Trophoblast cell (in vitro differentiated cells and primary cell): ENCODE results near the gene TRAF6.
"Not testable (repeated sequence)": the region's sequence is repeated elsewhere in the genome, so short reads cannot be mapped to it uniquely, and the experiment has no call there.

Experiments used
- DNase-seq, 2 donors: peaks; one replicate each; pipeline ENCODE4 v3.0.0-alpha.2; 2016
- H2AFZ ChIP-seq: 2 replicates; pipeline ENCODE4 v1.6.1; 2013; ENCODE audit warnings: low read length, moderate library complexity, mild to moderate bottlenecking; ENCODE audit not compliant: insufficient read depth, poor library complexity
- H2AK5ac ChIP-seq: 2 replicates; pipeline ENCODE4 v1.6.1; 2013; ENCODE audit warnings: mild to moderate bottlenecking, low read length
- H2BK120ac ChIP-seq: 2 replicates; pipeline ENCODE4 v1.6.1; 2013; ENCODE audit warnings: low read length, mild to moderate bottlenecking, moderate library complexity; ENCODE audit not compliant: insufficient read depth, poor library complexity
- H2BK12ac ChIP-seq: 2 replicates; pipeline ENCODE4 v1.6.1; 2013; ENCODE audit warnings: mild to moderate bottlenecking, low read length, moderate library complexity
- H2BK5ac ChIP-seq: 2 replicates; pipeline ENCODE4 v1.6.1; 2013; ENCODE audit warnings: low read length, low read depth, moderate library complexity, mild to moderate bottlenecking; ENCODE audit not compliant: poor library complexity
- H3K14ac ChIP-seq: 2 replicates; pipeline ENCODE4 v1.6.1; 2013; ENCODE audit warnings: mild to moderate bottlenecking, low read length
- H3K18ac ChIP-seq: 2 replicates; pipeline ENCODE4 v1.6.1; 2013; ENCODE audit warnings: mild to moderate bottlenecking, low read length
- H3K23ac ChIP-seq: 2 replicates; pipeline ENCODE4 v1.6.1; 2013; ENCODE audit warnings: low read length
- H3K27ac ChIP-seq: 2 replicates; pipeline ENCODE4 v1.5.1; 2013; ENCODE audit warnings: low read depth, mild to moderate bottlenecking, inconsistent platforms, low read length, moderate library complexity
- H3K27me3 ChIP-seq: 2 replicates; pipeline ENCODE4 v1.6.1; 2013; ENCODE audit warnings: inconsistent platforms, mild to moderate bottlenecking, low read length, moderate library complexity; ENCODE audit not compliant: insufficient read depth
- H3K36me3 ChIP-seq, 2 experiments: 1 replicate in 1 of 2; 2 replicates in 1 of 2; pipeline ENCODE4 v1.6.1; 2013; ENCODE audit warnings: low read length in 2 of 2, mild to moderate bottlenecking in 2 of 2, moderate library complexity in 1 of 2; ENCODE audit not compliant: insufficient read depth in 2 of 2, control insufficient read depth in 1 of 2
- H3K4ac ChIP-seq: 2 replicates; pipeline ENCODE4 v1.6.1; 2013; ENCODE audit warnings: low read depth, mild to moderate bottlenecking, low read length, moderate library complexity
- H3K4me1 ChIP-seq, 2 experiments: 1 replicate in 1 of 2; 2 replicates in 1 of 2; pipeline ENCODE4 v1.6.1; 2013; ENCODE audit warnings: low read length in 2 of 2, mild to moderate bottlenecking in 2 of 2, moderate library complexity in 1 of 2; ENCODE audit not compliant: insufficient read depth in 2 of 2, control insufficient read depth in 1 of 2
- H3K4me2 ChIP-seq: 2 replicates; pipeline ENCODE4 v1.6.1; 2013; ENCODE audit warnings: inconsistent platforms, mild to moderate bottlenecking, low read length, moderate library complexity
- H3K4me3 ChIP-seq: 2 replicates; pipeline ENCODE4 v1.5.1; 2013; ENCODE audit warnings: mild to moderate bottlenecking, low read depth, low read length, inconsistent platforms
- H3K79me1 ChIP-seq: one replicate; pipeline ENCODE4 v1.6.1; 2013; ENCODE audit warnings: low read length
- H3K79me2 ChIP-seq: 2 replicates; pipeline ENCODE4 v1.6.1; 2013; ENCODE audit warnings: low read length, mild to moderate bottlenecking; ENCODE audit not compliant: control insufficient read depth, insufficient read depth, poor library complexity
- H3K9ac ChIP-seq: 2 replicates; pipeline ENCODE4 v1.6.1; 2013; ENCODE audit warnings: mild to moderate bottlenecking, low read length
- H3K9me3 ChIP-seq: 2 replicates; pipeline ENCODE4 v1.6.1; 2013; ENCODE audit warnings: low read depth, mild to moderate bottlenecking, control low read depth, inconsistent platforms, low read length; ENCODE audit not compliant: insufficient read depth
- H4K12ac ChIP-seq: 2 replicates; pipeline ENCODE4 v1.6.1; 2013; ENCODE audit warnings: low read depth, mild to moderate bottlenecking, low read length, moderate library complexity
- H4K8ac ChIP-seq: 2 replicates; pipeline ENCODE4 v1.6.1; 2013; ENCODE audit warnings: low read depth, mild to moderate bottlenecking, low read length, moderate library complexity
- H4K91ac ChIP-seq: one replicate; pipeline ENCODE4 v1.6.1; 2013; ENCODE audit warnings: low read depth, mild to moderate bottlenecking, low read length, moderate library complexity
- WGBS: extraction: QIAGEN DNeasy Blood & Tissue Kit; methylation state at CpG from one replicate; pipeline ENCODE4 v1.1.7; 2013; ENCODE audit warnings: missing lambda C conversion rate; ENCODE audit not compliant: insufficient read length, insufficient coverage; ENCODE audit errors: extremely low coverage; 5-methylcytosine and 5-hydroxymethylcytosine counted together

The TRAF6 gene

GRCh38 chr11:36487619-36488018, 22.5 kb downstream of the TRAF6 start:
- H3K27me3 ChIP-seq, result no peaks in the 10 kb centered on the region
- H3K4me1 ChIP-seq, result no peaks in the 10 kb centered on the region
- no peak overlapping the region for H2BK120ac ChIP-seq
- H3K36me3 ChIP-seq, result peaks cover 20 to 39% of the 10 kb centered on the region in 2 experiments
- H4K91ac ChIP-seq, result no peak overlapping the region
- H3K79me2 ChIP-seq, result no peaks in the 10 kb centered on the region
- no peak overlapping the region for H3K14ac ChIP-seq
- H3K23ac ChIP-seq, result no peak overlapping the region
- H4K8ac ChIP-seq, result no peak overlapping the region
- no peak for DNase-seq
- H4K12ac ChIP-seq, result no peak overlapping the region
- H3K9me3 ChIP-seq, result no peaks in the 10 kb centered on the region
- H2BK5ac ChIP-seq, result no peak overlapping the region
- no peak overlapping the region for H3K9ac ChIP-seq
- no peak overlapping the region for H3K4ac ChIP-seq
- H3K27ac ChIP-seq, result no peak overlapping the region
- WGBS, result no CpG with 5 or more reads among the region's 4 CpGs
- no peak overlapping the region for H3K4me2 ChIP-seq
- H3K4me3 ChIP-seq, result no peak overlapping the region
- no peak overlapping the region for H3K18ac ChIP-seq
- no peaks in the 10 kb centered on the region for H3K79me1 ChIP-seq
- no peak overlapping the region for H2AK5ac ChIP-seq
- no peak overlapping the region for H2AFZ ChIP-seq
- H2BK12ac ChIP-seq, result no peak overlapping the region

GRCh38 chr11:36485298-36486002, 24.6 kb downstream of the TRAF6 start:
- Histone ChIP-seq H3K27ac (no peak overlapping the region), H2AK5ac (no peak overlapping the region), H2AFZ (no peak overlapping the region), H3K27me3 (no peaks in the 10 kb centered on the region), H2BK5ac (no peak overlapping the region), H3K4me2 (no peak overlapping the region), H3K4ac (no peak overlapping the region), H4K12ac (peak overlapping the region; percentile 30), H2BK12ac (no peak overlapping the region), H4K8ac (peak overlapping the region; percentile 38), H3K18ac (no peak overlapping the region), H3K9me3 (no peaks in the 10 kb centered on the region), H3K79me2 (no peaks in the 10 kb centered on the region), H3K14ac (no peak overlapping the region), H3K36me3 (peaks cover 19 to 32% of the 10 kb centered on the region in 2 experiments), H3K9ac (no peak overlapping the region), H3K79me1 (no peaks in the 10 kb centered on the region), H4K91ac (no peak overlapping the region), H3K23ac (no peak overlapping the region), H3K4me3 (no peak overlapping the region), H2BK120ac (no peak overlapping the region), H3K4me1 (no peaks in the 10 kb centered on the region)
- DNase-seq, result no peak
- no CpG with 5 or more reads among the region's 6 CpGs for WGBS

GRCh38 chr11:36483042-36483441, 27.0 kb downstream of the TRAF6 start:
- H3K79me1 ChIP-seq, H3K9ac ChIP-seq, H3K9me3 ChIP-seq, H4K12ac ChIP-seq, H3K79me2 ChIP-seq, H3K4ac ChIP-seq, H2BK12ac ChIP-seq, H3K23ac ChIP-seq, H3K4me2 ChIP-seq, H4K8ac ChIP-seq, H3K27ac ChIP-seq, H4K91ac ChIP-seq, DNase-seq, H3K4me1 ChIP-seq, H3K14ac ChIP-seq, H3K18ac ChIP-seq, H2AK5ac ChIP-seq, H2BK120ac ChIP-seq, H2AFZ ChIP-seq, H2BK5ac ChIP-seq, H3K27me3 ChIP-seq, H3K4me3 ChIP-seq: not testable (repeated sequence)
- WGBS, result no CpG with 5 or more reads among the region's 4 CpGs
- peaks cover 12 to 15% of the 10 kb centered on the region in 2 experiments for H3K36me3 ChIP-seq

GRCh38 chr11:36480833-36481232, 29.2 kb downstream of the TRAF6 start:
- Histone ChIP-seq H2BK5ac (no peak overlapping the region), H3K27me3 (no peaks in the 10 kb centered on the region), H3K4me3 (no peak overlapping the region), H3K9me3 (no peaks in the 10 kb centered on the region), H3K36me3 (peaks cover 6 to 7% of the 10 kb centered on the region in 2 experiments), H4K8ac (no peak overlapping the region), H3K79me1 (no peaks in the 10 kb centered on the region), H3K14ac (no peak overlapping the region), H3K4me2 (no peak overlapping the region), H2BK120ac (no peak overlapping the region), H3K4me1 (no peaks in the 10 kb centered on the region), H3K79me2 (no peaks in the 10 kb centered on the region), H2AK5ac (no peak overlapping the region), H3K23ac (no peak overlapping the region), H2BK12ac (no peak overlapping the region), H4K12ac (no peak overlapping the region), H2AFZ (no peak overlapping the region), H3K18ac (no peak overlapping the region), H4K91ac (no peak overlapping the region), H3K27ac (no peak overlapping the region), H3K9ac (no peak overlapping the region), H3K4ac (no peak overlapping the region)
- no peak for DNase-seq
